SK-N-SH (cell line): ENCODE results near the gene CDH13. TPM values are rescaled to one million over a fixed set of nuclear protein-coding genes. Genes with fewer than 3 reads are reported as not detected.

Experiments used
- CTCF ChIA-PET: fragments of 300-600, 350-600 bp; formaldehyde crosslinking; extraction: SDS; loops from one replicate; lab custom pipeline; 2021; lab: Yijun Ruan, JAX
- POLR2A ChIA-PET: fragments of 350-600 bp; sonication (Branson Sonifier 250); formaldehyde crosslinking; extraction: SDS; loops from one replicate; lab custom pipeline; 2020; ENCODE audit warnings: antibody characterized with exemption, inconsistent platforms; lab: Yijun Ruan, JAX
- DNase-seq: peaks from one replicate; pipeline ENCODE4 v3.0.0; 2012
- H2AFZ ChIP-seq: fragments of 200-600 bp; sonication (generic); 2 replicates; pipeline ENCODE4 v1.8.1; 2016; ENCODE audit warnings: antibody characterized with exemption, mild to moderate bottlenecking, low read depth
- H3F3A ChIP-seq: fragments of 200-600 bp; sonication (generic); replicated peaks from 2 replicates; pipeline ENCODE3; 2016; ENCODE audit warnings: antibody characterized with exemption, mild to moderate bottlenecking; ENCODE audit not compliant: insufficient read depth
- H3K27ac ChIP-seq, 2 experiments: fragments of 200-500 bp in 1 of 2; fragments of 200-600 bp in 1 of 2; sonication (Bioruptor generic) in 1 of 2; sonication (generic), shearing (Covaris generic) in 1 of 2; 2 replicates each; pipeline versions ENCODE4 v1.5.1 to v1.6.1; 2014 to 2016; ENCODE audit warnings: low read depth in 2 of 2, inconsistent platforms in 1 of 2, low read length in 1 of 2, mild to moderate bottlenecking in 1 of 2, mixed read lengths in 1 of 2
- H3K27me3 ChIP-seq: fragments of 200-600 bp; sonication (generic), shearing (Covaris generic); 2 replicates; pipeline ENCODE4 v1.6.1; 2016; ENCODE audit warnings: mixed run types; ENCODE audit not compliant: insufficient read depth
- H3K36me3 ChIP-seq, 2 experiments: fragments of 200-500 bp in 1 of 2; fragments of 200-600 bp in 1 of 2; sonication (Bioruptor generic) in 1 of 2; sonication (generic) in 1 of 2; replicated peaks in 1 of 2; 2 replicates each; pipeline versions ENCODE3 to v1.5.1; 2014 to 2016; ENCODE audit warnings: low read length in 1 of 2, mild to moderate bottlenecking in 1 of 2; ENCODE audit not compliant: insufficient read depth in 2 of 2, control insufficient read depth in 1 of 2
- H3K4me1 ChIP-seq, 2 experiments: fragments of 200-500 bp in 1 of 2; fragments of 200-600 bp in 1 of 2; sonication (Bioruptor generic) in 1 of 2; sonication (generic), shearing (Covaris generic) in 1 of 2; 2 replicates each; pipeline versions ENCODE4 v1.5.1 to v1.6.1; 2014 to 2016; ENCODE audit warnings: low read depth in 1 of 2, low read length in 1 of 2, mixed run types in 1 of 2; ENCODE audit not compliant: insufficient read depth in 2 of 2, control insufficient read depth in 1 of 2
- H3K4me2 ChIP-seq: fragments of 200-600 bp; sonication (generic), shearing (Covaris generic); 2 replicates; pipeline ENCODE4 v1.6.1; 2017; ENCODE audit warnings: mixed run types
- H3K4me3 ChIP-seq, 2 experiments: fragments of 200-500 bp in 1 of 2; fragments of 200-600 bp in 1 of 2; sonication (Bioruptor generic) in 1 of 2; sonication (generic), shearing (Covaris generic) in 1 of 2; 2 replicates each; pipeline versions ENCODE4 v1.5.1 to v1.8.1; 2014 to 2016; ENCODE audit warnings: low read depth in 2 of 2, inconsistent platforms in 1 of 2, low read length in 1 of 2, mild to moderate bottlenecking in 1 of 2, mixed read lengths in 1 of 2, moderate library complexity in 1 of 2
- H3K79me2 ChIP-seq: fragments of 200-600 bp; sonication (generic); 2 replicates; pipeline ENCODE4 v1.8.1; 2017; ENCODE audit warnings: mild to moderate bottlenecking; ENCODE audit not compliant: insufficient read depth
- H3K9ac ChIP-seq: fragments of 200-600 bp; sonication (generic); 2 replicates; pipeline ENCODE4 v1.6.1; 2017; ENCODE audit warnings: mixed run types
- H3K9me2 ChIP-seq: fragments of 200-600 bp; sonication (generic); 2 replicates; pipeline ENCODE4 v1.6.1; 2017; ENCODE audit warnings: mixed run types
- H3K9me3 ChIP-seq: fragments of 200-600 bp; sonication (generic); 2 replicates; pipeline ENCODE4 v1.6.1; 2017; ENCODE audit warnings: mixed run types, mild to moderate bottlenecking, moderate library complexity
- H4K20me1 ChIP-seq: fragments of 200-600 bp; sonication (generic); 2 replicates; pipeline ENCODE4 v1.6.1; 2017; ENCODE audit warnings: mild to moderate bottlenecking, mixed run types; ENCODE audit not compliant: insufficient read depth
- CTCF ChIP-seq: fragments of 200-600 bp; sonication (generic); IDR thresholded peaks from 2 replicates; pipeline ENCODE4 v1.6.1; 2017; ENCODE audit warnings: antibody characterized with exemption, mild to moderate bottlenecking, moderate library complexity
- ELF1 ChIP-seq: IDR thresholded peaks from 2 replicates; pipeline ENCODE4 v1.4.0; 2012
- EZH2phosphoT487 ChIP-seq: fragments of 200-600 bp; sonication (generic); IDR thresholded peaks from 2 replicates; pipeline ENCODE4 v1.6.1; 2017; ENCODE audit warnings: low read depth, mixed run types, mild to moderate bottlenecking, antibody characterized with exemption, moderate library complexity, borderline replicate concordance
- MXI1 ChIP-seq: IDR thresholded peaks from 2 replicates; pipeline ENCODE4 v1.6.1; 2012; ENCODE audit warnings: mild to moderate bottlenecking, low read depth, low read length, improper control_type of control experiment
- NRF1 ChIP-seq: IDR thresholded peaks from 2 replicates; pipeline ENCODE4 v1.6.1; 2012; ENCODE audit warnings: low read depth, mild to moderate bottlenecking, low read length
- RAD21 ChIP-seq: IDR thresholded peaks from 2 replicates; pipeline ENCODE4 v1.6.1; 2012; ENCODE audit warnings: mild to moderate bottlenecking, low read length
- REST ChIP-seq: IDR thresholded peaks from 2 replicates; pipeline ENCODE4 v1.6.1; 2012; ENCODE audit warnings: mild to moderate bottlenecking, low read depth, low read length, moderate library complexity
- TAF1 ChIP-seq: IDR thresholded peaks from 2 replicates; pipeline ENCODE4 v1.6.1; 2012; ENCODE audit warnings: low read depth, mild to moderate bottlenecking, low read length, moderate library complexity, borderline replicate concordance
- ZBTB33 ChIP-seq: IDR thresholded peaks from 2 replicates; pipeline ENCODE4 v1.4.0; 2012; ENCODE audit warnings: low read depth, borderline replicate concordance
- WGBS: methylation state at CpG from one replicate; pipeline ENCODE4 v1.1.6; 2017; ENCODE audit warnings: low lambda C conversion rate; 5-methylcytosine and 5-hydroxymethylcytosine counted together
- polyA plus RNA-seq, 3 experiments: library from polyadenylated mRNA; depleted of rRNA; stranded (reverse); fragments of >200 nt; gene quantifications; 2 replicates each; pipeline ENCODE4 v1.2.3, GENCODE V29; 2012
- TF ChIP-seq, protein P1 (sequence below): fragments of 150-350 bp; IDR thresholded peaks from 2 replicates; pipeline ENCODE4 v1.6.1; 2017; ENCODE audit warnings: antibody characterized with exemption, low read length, low read depth, borderline replicate concordance
- TF ChIP-seq, protein P2 (sequence below): fragments of 150-350 bp; IDR thresholded peaks from 2 replicates; pipeline ENCODE4 v1.6.1; 2016; ENCODE audit warnings: mild to moderate bottlenecking, low read depth, low read length

The CDH13 gene
- polyA plus RNA-seq, 1 of the 3 experiments (the other 2 are of a cell fraction), result 93.0 TPM

DNA sequence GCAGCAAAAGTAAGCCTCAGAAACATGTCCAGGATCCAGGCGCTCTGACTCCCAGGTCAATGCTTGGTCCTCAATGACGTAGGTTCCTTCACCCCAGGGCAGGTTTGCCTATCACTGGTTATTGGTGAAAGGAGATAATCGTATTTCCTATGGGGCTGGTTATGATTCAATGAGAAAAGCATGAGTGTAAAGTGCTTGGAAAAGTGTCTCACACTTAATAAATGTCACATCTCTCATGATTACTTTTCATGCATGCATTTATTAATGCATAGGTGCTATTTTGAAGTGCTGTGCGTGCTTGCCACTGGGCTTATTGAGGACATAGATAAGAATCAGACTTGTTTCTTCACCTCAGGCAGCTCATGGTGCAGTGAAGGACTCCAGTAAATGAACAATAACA lies 10.4 kb upstream of the CDH13 start:
- CTCF ChIA-PET, result no interaction called here
- POLR2A ChIA-PET, result no interaction called here
- H3K9me3 ChIP-seq, result no peaks in the 10 kb centered on the region

DNA sequence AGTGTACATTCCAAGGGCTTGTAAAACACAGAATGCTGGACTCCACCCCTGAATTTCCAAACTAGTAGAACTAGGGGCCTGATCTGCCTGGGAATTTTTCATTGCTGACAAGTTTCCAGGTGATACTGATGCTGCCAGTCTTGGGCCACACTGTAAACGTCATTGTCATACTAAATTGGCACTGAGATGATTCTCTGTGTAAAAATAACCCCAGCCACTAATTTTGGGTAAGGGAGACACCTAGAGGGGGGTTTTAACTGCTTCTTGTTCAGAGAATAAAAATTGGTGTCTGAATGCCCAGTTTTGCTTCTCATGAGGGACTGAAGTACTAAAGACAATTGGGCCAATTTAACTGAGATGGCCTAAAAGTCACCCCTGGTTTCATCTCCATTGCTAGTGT lies 5.0 kb upstream of the CDH13 start:
- Histone ChIP-seq H3K27ac (no peak overlapping the region), H2AFZ (no peak overlapping the region), H3K4me2 (no peak overlapping the region), H3K4me3 (no peak overlapping the region), H3K9me3 (no peaks in the 10 kb centered on the region), H3K79me2 (peaks cover 4% of the 10 kb centered on the region; the same call in 1 of the 2 replicates), H3K27me3 (peaks cover 39% of the 10 kb centered on the region), H3F3A (no peaks in the 10 kb centered on the region), H3K9me2 (no peaks in the 10 kb centered on the region), H3K4me1 (no peaks in the 10 kb centered on the region), H4K20me1 (no peaks in the 10 kb centered on the region), H3K9ac (no peak overlapping the region), H3K36me3 (no peaks in the 10 kb centered on the region)
- POLR2A ChIA-PET, result no interaction called here
- TF ChIP-seq NRF1, result no peak
- TF ChIP-seq CTCF, result peak; percentile 31
- no peak for DNase-seq
- 13% methylated on average over 1 of the region's 1 CpG for WGBS
- CTCF ChIA-PET, result no interaction called here

More for the DNA sequence above, 10.4 kb upstream of the CDH13 start:
- TF ChIP-seq, protein P1, sequence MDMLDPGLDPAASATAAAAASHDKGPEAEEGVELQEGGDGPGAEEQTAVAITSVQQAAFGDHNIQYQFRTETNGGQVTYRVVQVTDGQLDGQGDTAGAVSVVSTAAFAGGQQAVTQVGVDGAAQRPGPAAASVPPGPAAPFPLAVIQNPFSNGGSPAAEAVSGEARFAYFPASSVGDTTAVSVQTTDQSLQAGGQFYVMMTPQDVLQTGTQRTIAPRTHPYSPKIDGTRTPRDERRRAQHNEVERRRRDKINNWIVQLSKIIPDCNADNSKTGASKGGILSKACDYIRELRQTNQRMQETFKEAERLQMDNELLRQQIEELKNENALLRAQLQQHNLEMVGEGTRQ, result no peak
- TF ChIP-seq, protein P2, sequence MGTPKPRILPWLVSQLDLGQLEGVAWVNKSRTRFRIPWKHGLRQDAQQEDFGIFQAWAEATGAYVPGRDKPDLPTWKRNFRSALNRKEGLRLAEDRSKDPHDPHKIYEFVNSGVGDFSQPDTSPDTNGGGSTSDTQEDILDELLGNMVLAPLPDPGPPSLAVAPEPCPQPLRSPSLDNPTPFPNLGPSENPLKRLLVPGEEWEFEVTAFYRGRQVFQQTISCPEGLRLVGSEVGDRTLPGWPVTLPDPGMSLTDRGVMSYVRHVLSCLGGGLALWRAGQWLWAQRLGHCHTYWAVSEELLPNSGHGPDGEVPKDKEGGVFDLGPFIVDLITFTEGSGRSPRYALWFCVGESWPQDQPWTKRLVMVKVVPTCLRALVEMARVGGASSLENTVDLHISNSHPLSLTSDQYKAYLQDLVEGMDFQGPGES, result no peak
- no peak for TF ChIP-seq MXI1
- Histone ChIP-seq H3K9me2 (no peaks in the 10 kb centered on the region), H3K27me3 (peaks cover 34% of the 10 kb centered on the region), H3K9ac (no peak overlapping the region), H3K4me1 (no peaks in the 10 kb centered on the region), H3K79me2 (no peaks in the 10 kb centered on the region), H3K36me3 (no peaks in the 10 kb centered on the region), H3K4me2 (no peak overlapping the region), H4K20me1 (no peaks in the 10 kb centered on the region), H3F3A (no peaks in the 10 kb centered on the region), H3K27ac (no peak overlapping the region), H2AFZ (no peak overlapping the region), H3K4me3 (no peak overlapping the region)
- 5% methylated on average over 4 of the region's 4 CpGs for WGBS
- DNase-seq, result no peak

GRCh38 chr16:82623241-82623640 lies 3.5 kb upstream of the CDH13 start:
- Histone ChIP-seq H3K4me3 (no peak overlapping the region), H3K9me3 (no peaks in the 10 kb centered on the region), H3K36me3 (no peaks in the 10 kb centered on the region), H3K4me2 (no peak overlapping the region), H4K20me1 (no peaks in the 10 kb centered on the region), H3K9ac (no peak overlapping the region), H3K4me1 (no peaks in the 10 kb centered on the region), H2AFZ (no peak overlapping the region), H3K9me2 (no peaks in the 10 kb centered on the region), H3K27me3 (peaks cover 32% of the 10 kb centered on the region), H3K79me2 (peaks cover 13% of the 10 kb centered on the region; the same call in 1 of the 2 replicates), H3F3A (peaks cover 1% of the 10 kb centered on the region), H3K27ac (no peak overlapping the region)
- ChIA-PET POLR2A (no interaction called here), CTCF (no interaction called here)
- no peak for DNase-seq
- WGBS, result 40% methylated on average over 7 of the region's 7 CpGs
- TF ChIP-seq EZH2phosphoT487, result no peak
- TF ChIP-seq RAD21, result no peak
- TF ChIP-seq ZBTB33, result no peak
- no peak for TF ChIP-seq ELF1
- TF ChIP-seq REST, result no peak
- no peak for TF ChIP-seq TAF1
